Subcutaneous adipose tissue (tissue), 4 donors: ENCODE measurements around the gene NUP160. TPM values are rescaled to one million over a fixed set of nuclear protein-coding genes. Genes with fewer than 3 reads are reported as not detected.

Source experiments
- total RNA-seq, 4 donors: library from RNA; depleted of rRNA; stranded (reverse); fragments of >200 nt; gene quantifications; one replicate each; pipeline ENCODE4 v1.1.0, GENCODE V29; 2016
- TF ChIP-seq, protein P1 (sequence below): fragments of 450-650 bp; IDR thresholded peaks from one replicate; pipeline ENCODE4 v1.5.1; 2016; ENCODE audit warnings: low read depth, mild to moderate bottlenecking, control low read depth, antibody characterized with exemption, moderate library complexity

NUP160 gene
- total RNA-seq, 4 donors from 2014 or later: 27.7 to 33.9 (median 31.0) TPM

DNA sequence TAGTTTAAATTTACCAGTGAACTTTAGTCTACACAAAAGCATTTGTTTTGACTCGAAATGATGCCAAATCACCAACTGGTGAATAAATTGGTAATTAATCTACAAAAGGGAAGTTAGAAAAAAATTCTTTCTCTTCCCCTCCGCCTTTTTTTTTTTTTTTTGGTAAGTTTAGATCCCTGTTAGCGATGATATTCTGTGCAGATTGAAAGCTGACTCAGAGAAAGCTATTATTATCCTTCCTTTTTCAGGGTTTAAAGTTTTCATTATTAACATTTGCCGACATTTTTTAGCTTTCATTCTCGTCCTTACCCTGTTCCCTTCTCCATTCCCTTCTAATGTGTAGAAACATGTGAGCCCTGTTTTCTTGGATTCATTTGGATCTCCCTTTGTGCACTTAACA lies 16.8 kb upstream of the NUP160 start:
- TF ChIP-seq, protein P1, sequence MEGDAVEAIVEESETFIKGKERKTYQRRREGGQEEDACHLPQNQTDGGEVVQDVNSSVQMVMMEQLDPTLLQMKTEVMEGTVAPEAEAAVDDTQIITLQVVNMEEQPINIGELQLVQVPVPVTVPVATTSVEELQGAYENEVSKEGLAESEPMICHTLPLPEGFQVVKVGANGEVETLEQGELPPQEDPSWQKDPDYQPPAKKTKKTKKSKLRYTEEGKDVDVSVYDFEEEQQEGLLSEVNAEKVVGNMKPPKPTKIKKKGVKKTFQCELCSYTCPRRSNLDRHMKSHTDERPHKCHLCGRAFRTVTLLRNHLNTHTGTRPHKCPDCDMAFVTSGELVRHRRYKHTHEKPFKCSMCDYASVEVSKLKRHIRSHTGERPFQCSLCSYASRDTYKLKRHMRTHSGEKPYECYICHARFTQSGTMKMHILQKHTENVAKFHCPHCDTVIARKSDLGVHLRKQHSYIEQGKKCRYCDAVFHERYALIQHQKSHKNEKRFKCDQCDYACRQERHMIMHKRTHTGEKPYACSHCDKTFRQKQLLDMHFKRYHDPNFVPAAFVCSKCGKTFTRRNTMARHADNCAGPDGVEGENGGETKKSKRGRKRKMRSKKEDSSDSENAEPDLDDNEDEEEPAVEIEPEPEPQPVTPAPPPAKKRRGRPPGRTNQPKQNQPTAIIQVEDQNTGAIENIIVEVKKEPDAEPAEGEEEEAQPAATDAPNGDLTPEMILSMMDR: no peak

DNA sequence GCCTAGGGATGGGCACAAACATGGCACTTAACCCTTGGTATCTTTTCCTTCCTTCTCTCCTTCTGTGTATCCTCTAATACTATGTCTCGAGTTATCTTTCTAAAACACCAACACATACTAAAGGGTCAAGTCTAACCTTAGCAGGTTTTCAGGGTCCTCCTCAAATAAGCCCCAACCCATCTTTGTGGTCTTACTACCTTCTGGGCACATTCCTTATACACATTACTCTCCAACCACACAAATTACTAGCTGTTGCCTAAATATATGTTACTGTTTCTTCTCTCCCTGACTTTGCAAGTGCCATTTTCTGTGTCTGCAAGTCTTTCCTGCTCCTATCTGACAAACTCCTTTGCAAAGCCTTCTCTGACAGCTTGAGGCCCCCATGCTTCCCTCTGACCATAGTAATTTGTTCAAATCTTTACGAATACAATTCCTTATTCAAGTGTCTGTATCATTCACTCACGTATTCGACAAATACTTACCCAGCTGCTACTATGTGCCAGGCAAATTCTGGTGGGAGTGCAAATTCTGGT lies 15.8 kb upstream of the NUP160 start:
- TF ChIP-seq, protein P1: no peak

DNA sequence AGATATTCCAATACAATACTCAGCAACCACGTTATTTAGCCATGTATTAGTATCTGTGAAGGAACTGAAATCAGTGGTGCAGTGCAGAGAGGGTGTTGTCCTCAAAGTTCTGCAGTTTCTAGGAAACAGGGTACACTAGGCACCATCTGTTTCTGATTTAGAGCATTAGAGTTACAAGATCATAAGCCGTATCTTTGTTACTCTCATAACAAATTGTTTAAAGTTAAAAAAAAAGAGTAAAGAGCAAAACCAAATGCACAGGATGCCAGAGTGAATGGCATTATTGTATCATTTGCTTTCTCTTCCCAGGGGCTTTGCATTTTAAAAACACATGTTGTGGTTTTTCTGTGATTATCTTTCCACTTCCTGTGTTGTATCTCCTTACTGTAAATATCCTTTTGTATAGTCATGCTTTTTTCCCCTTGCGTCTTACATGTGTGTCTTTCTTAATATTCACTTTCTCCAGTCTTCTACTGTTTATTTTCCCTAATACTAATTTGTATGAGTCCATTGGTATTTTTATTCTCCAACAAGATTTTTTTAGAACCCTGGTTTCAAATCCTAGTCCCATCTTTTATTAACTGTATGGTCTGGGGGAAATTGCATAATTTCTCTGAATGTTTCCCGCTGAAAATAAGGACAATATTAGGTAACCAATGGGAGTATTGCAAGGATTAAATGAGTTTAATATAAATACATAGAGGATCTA lies 15.2 kb upstream of the NUP160 start:
- TF ChIP-seq, protein P1: no peak

DNA sequence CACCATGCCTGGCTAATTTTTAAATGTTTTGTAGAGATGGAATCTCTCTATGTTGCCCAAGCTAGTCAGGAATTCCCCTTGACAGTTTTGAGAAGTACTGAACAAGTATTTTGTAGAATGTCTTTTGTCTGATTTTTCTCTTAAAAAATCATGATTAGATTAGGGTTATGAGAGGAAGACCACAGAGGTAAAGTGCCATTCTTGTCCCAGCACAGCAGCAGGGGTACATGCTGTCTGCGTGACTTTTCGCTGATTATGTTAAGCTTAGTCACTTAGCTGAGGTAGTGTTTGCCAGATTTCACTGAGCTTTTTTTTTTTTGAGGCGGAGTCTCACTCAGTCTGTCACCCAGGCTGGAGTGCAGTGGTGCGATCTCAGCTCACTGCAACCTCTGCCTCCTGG lies 13.6 kb upstream of the NUP160 start:
- TF ChIP-seq, protein P1: no peak

DNA sequence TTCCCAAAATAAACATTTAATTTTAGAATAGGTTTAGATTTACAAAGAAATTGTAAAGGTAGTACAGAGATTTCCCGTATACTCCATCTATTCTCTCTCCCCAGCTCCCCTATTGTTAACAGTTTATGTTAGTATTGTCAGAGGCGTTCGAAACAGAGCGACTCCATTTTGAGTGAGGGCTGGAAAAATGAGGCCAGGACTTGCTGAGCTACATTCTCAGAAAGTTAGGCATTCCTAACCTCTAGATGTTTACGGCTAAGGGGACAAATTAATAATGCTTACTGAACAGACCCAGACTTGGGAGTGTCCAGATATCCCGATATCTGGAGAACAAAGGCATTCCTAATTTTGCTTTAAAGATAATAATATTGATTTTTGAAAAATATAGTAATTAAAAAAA lies 12.4 kb upstream of the NUP160 start:
- TF ChIP-seq, protein P1: no peak

DNA sequence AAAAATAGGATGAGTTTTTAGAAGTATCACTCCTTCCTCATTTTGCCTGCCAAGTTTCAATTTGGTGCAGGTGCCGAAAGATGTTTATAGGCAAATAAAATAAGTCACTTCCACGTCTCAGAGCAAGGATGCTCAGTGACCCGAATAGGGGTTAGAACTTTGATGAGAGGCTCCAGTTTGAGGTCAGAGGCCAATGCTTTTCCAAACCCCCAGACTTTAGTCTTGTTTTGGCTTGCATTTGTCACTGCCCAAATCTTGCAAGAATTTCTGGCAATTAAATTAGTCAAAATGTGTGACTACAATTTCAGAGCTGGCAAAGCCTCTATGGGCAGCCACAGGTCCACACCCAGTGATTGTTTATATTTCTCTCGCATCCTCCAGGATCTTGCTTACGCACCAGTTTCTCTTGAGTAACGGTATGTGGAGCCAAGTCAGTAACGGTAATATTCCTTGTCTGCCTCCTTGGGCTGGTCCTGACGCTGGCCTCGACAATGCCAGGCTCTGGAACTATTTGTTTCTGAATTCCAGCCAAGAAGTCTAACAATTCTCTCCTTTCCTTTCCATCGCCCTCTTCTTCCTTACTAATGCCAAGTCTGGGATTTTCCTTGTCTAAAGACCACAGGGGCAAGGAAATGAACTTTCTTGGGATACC lies 9.9 kb upstream of the NUP160 start:
- TF ChIP-seq, protein P1: no peak

DNA sequence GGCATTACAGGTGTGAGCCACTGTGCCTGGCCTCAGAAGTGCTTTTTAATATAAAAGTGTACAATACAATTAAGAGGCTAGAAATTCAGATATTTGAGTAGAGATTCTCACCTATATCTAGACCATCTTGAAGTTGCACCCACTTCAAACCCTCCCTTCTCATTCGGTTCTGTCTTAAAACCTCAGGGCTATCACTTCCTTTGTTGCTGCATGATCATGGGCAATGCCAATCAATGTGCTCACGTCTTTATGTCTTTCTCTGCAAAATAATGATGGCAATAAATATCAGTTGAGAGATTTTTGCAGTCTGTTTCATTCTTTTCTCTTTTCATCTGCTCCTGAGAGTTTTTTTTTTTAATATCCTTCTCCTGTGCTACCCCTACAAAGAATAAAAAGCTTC lies 9.3 kb upstream of the NUP160 start:
- TF ChIP-seq, protein P1: no peak
